Glomerular endothelial cell (primary cell): Measurements from ENCODE around the gene FGGY. TPM values are rescaled to one million over a fixed set of nuclear protein-coding genes. Genes with fewer than 3 reads are reported as not detected.
"Not testable (repeated sequence)": the region's sequence is repeated elsewhere in the genome, so short reads cannot be mapped to it uniquely, and the experiment has no call there.

Experiments used
- DNase-seq: peaks from one replicate; pipeline ENCODE4 v3.0.0-alpha.2; 2011; ENCODE audit warnings: low read depth, low spot score; ENCODE audit errors: extremely low read depth
- total RNA-seq: library from RNA; depleted of rRNA; stranded (reverse); fragments of >200 nt; gene quantifications from 2 replicates; pipeline ENCODE4 v1.2.3, GENCODE V29; 2015

FGGY gene
- total RNA-seq, 1 donor from 2014 or later = 5.8 TPM

- no peak for DNase-seq
These were observed 264.9 kb downstream of the FGGY start for GRCh38 chr1:59561796-59562195.

GRCh38 chr1:59564192-59564891 is 267.4 kb downstream of the FGGY start:
- DNase-seq = no peak

GRCh38 chr1:59565611-59566410 is 268.9 kb downstream of the FGGY start:
- DNase-seq = no peak

- no peak for DNase-seq
These were observed 271.5 kb downstream of the FGGY start for GRCh38 chr1:59568158-59568935.

GRCh38 chr1:59569198-59569597 is 272.3 kb downstream of the FGGY start:
- no peak for DNase-seq

- DNase-seq = peak; percentile 23
These were observed 273.6 kb downstream of the FGGY start for GRCh38 chr1:59570524-59570923.

GRCh38 chr1:59574085-59574484 is 277.2 kb downstream of the FGGY start:
- no peak for DNase-seq

- DNase-seq = no peak
These were observed 280.9 kb downstream of the FGGY start for GRCh38 chr1:59577774-59578173.

GRCh38 chr1:59579222-59579621 is 282.3 kb downstream of the FGGY start:
- no peak for DNase-seq

- no peak for DNase-seq
These were observed 283.4 kb downstream of the FGGY start for GRCh38 chr1:59580257-59580656.

GRCh38 chr1:59592410-59592809 is 295.5 kb downstream of the FGGY start:
- DNase-seq = not testable (repeated sequence)

- DNase-seq = no peak
These were observed 296.0 kb downstream of the FGGY start for GRCh38 chr1:59592924-59593323.

GRCh38 chr1:59593798-59594790 is 297.2 kb downstream of the FGGY start:
- no peak for DNase-seq

GRCh38 chr1:59595774-59596173 is 298.9 kb downstream of the FGGY start:
- DNase-seq = no peak

- peak; percentile 95 for DNase-seq
These were observed 299.5 kb downstream of the FGGY start for GRCh38 chr1:59596432-59596831.

- no peak for DNase-seq
These were observed 300.1 kb downstream of the FGGY start for GRCh38 chr1:59596956-59597355.

GRCh38 chr1:59597420-59598119 is 300.7 kb downstream of the FGGY start:
- DNase-seq = no peak

- no peak for DNase-seq
These were observed 301.2 kb downstream of the FGGY start for GRCh38 chr1:59598120-59598440.

GRCh38 chr1:59601041-59601441 is 304.1 kb downstream of the FGGY start:
- no peak for DNase-seq

GRCh38 chr1:59601811-59602210 is 304.9 kb downstream of the FGGY start:
- DNase-seq = no peak
